Endothelial cell of umbilical vein (primary cell): ENCODE data around the gene PEMT. TPM values are rescaled to one million over a fixed set of nuclear protein-coding genes. Genes with fewer than 3 reads are reported as not detected.

Experiments
- BruUV-seq: library from RNA; stranded (reverse); fragments of 400-500 nt; replicated peaks from 2 replicates; lab custom pipeline; 2021; lab: Mats Ljungman, UMichigan
- CTCF ChIA-PET: fragments of 300-600, 350-600 bp; sonication (Branson Sonifier 250); formaldehyde crosslinking; loops from one replicate; lab custom pipeline; 2021; ENCODE audit warnings: antibody characterized with exemption, inconsistent platforms; lab: Charles Lee
- POLR2A ChIA-PET: fragments of 300-600, 350-600 bp; sonication (Branson Sonifier 250); formaldehyde crosslinking; loops from one replicate; lab custom pipeline; 2021; ENCODE audit warnings: antibody characterized with exemption, inconsistent platforms; lab: Charles Lee
- DNase-seq: peaks from one replicate; pipeline ENCODE4 v3.0.0-alpha.2; 2011; ENCODE audit warnings: low read depth, low spot score
- FAIRE-seq: peaks from 2 replicates; lab custom pipeline; 2011; peaks lifted over from hg19 to GRCh38; lab: Jason Lieb, UNC
- H2AFZ ChIP-seq: 2 replicates; pipeline ENCODE4 v1.6.0; 2012; ENCODE audit warnings: low read depth, low read length, control low read depth, inconsistent platforms
- H3K27ac ChIP-seq: 2 replicates; pipeline ENCODE4 v1.5.1; 2011; ENCODE audit warnings: low read depth, mild to moderate bottlenecking, control low read depth, low read length, moderate library complexity; ENCODE audit not compliant: insufficient read depth
- H3K27me3 ChIP-seq, 2 experiments: 2 replicates each; pipeline versions ENCODE4 v1.6.0 to v1.6.1; 2011; ENCODE audit warnings: low read length in 2 of 2, mixed read lengths in 1 of 2; ENCODE audit not compliant: control insufficient read depth in 2 of 2, insufficient read depth in 2 of 2
- H3K36me3 ChIP-seq, 2 experiments: 2 replicates in 1 of 2; 3 replicates in 1 of 2; pipeline ENCODE4 v1.5.1; 2011; ENCODE audit warnings: low read length in 2 of 2, mild to moderate bottlenecking in 1 of 2, moderate library complexity in 1 of 2; ENCODE audit not compliant: control insufficient read depth in 2 of 2, insufficient read depth in 2 of 2; ENCODE audit errors: extremely low read depth in 1 of 2
- H3K4me1 ChIP-seq: 3 replicates; pipeline ENCODE4 v1.5.1; 2011; ENCODE audit warnings: mild to moderate bottlenecking, low read length; ENCODE audit not compliant: control insufficient read depth, insufficient read depth; ENCODE audit errors: extremely low read depth
- H3K4me2 ChIP-seq: 2 replicates; pipeline ENCODE4 v1.6.1; 2011; ENCODE audit warnings: low read length, control low read depth, mixed read lengths; ENCODE audit not compliant: insufficient read depth
- H3K4me3 ChIP-seq, 3 experiments: fragments of 200-600 bp in 1 of 3; sonication (generic), shearing (Covaris generic) in 1 of 3; replicated peaks in 1 of 3; 2 replicates each; pipeline ENCODE4 v1.5.1; 2011 to 2016; ENCODE audit warnings: control low read depth in 3 of 3, low read length in 3 of 3, mild to moderate bottlenecking in 2 of 3, inconsistent platforms in 1 of 3, low read depth in 1 of 3, moderate library complexity in 1 of 3; ENCODE audit not compliant: insufficient read depth in 1 of 3
- H3K79me2 ChIP-seq: 2 replicates; pipeline ENCODE4 v1.6.0; 2012; ENCODE audit warnings: low read length, inconsistent platforms; ENCODE audit not compliant: control insufficient read depth, insufficient read depth
- H3K9ac ChIP-seq: replicated peaks from 2 replicates; pipeline ENCODE3; 2011; ENCODE audit warnings: low read length, control low read depth; ENCODE audit not compliant: insufficient read depth; ENCODE audit errors: extremely low read depth
- H3K9me1 ChIP-seq: replicated peaks from 3 replicates; pipeline ENCODE4 v1.6.0; 2011; ENCODE audit warnings: mild to moderate bottlenecking, low read length; ENCODE audit not compliant: control insufficient read depth, insufficient read depth; ENCODE audit errors: extremely low read depth
- H3K9me3 ChIP-seq: replicated peaks from 2 replicates; pipeline ENCODE4 v1.5.1; 2012; ENCODE audit warnings: low read length, inconsistent platforms; ENCODE audit not compliant: control insufficient read depth, insufficient read depth
- H4K20me1 ChIP-seq: replicated peaks from 2 replicates; pipeline ENCODE3; 2011; ENCODE audit warnings: mild to moderate bottlenecking, low read length; ENCODE audit not compliant: control insufficient read depth, insufficient read depth; ENCODE audit errors: extremely low read depth
- CTCF ChIP-seq, 2 donors: IDR thresholded peaks; 1 replicate in 1 of 2; 2 replicates in 1 of 2; pipeline ENCODE4 v1.5.1; 2011; ENCODE audit warnings: low read length in 2 of 2, mild to moderate bottlenecking in 2 of 2, moderate library complexity in 2 of 2, control low read depth in 1 of 2, inconsistent platforms in 1 of 2, low read depth in 1 of 2; ENCODE audit not compliant: insufficient read depth in 1 of 2; ENCODE audit errors: extremely low read depth in 1 of 2
- EZH2 ChIP-seq: IDR thresholded peaks from 2 replicates; pipeline ENCODE4 v1.6.1; 2012; ENCODE audit warnings: borderline replicate concordance, low read depth, mild to moderate bottlenecking, moderate library complexity, low read length, inconsistent platforms; ENCODE audit not compliant: severe bottlenecking
- FOS ChIP-seq: IDR thresholded peaks from 2 replicates; pipeline ENCODE4 v1.6.1; 2011; ENCODE audit warnings: mild to moderate bottlenecking, low read length, moderate library complexity, borderline replicate concordance; ENCODE audit not compliant: insufficient read depth
- GATA2 ChIP-seq: IDR thresholded peaks from 2 replicates; pipeline ENCODE4 v1.7.0; 2011; ENCODE audit warnings: low read depth, mild to moderate bottlenecking, moderate library complexity, mixed read lengths, low read length; ENCODE audit not compliant: insufficient read length, insufficient read depth
- JUN ChIP-seq: IDR thresholded peaks from 2 replicates; pipeline ENCODE4 v1.6.1; 2011; ENCODE audit warnings: borderline replicate concordance, low read depth; ENCODE audit not compliant: insufficient read length, insufficient read depth
- MAX ChIP-seq: IDR thresholded peaks from 2 replicates; pipeline ENCODE4 v1.6.1; 2011; ENCODE audit not compliant: insufficient read depth, insufficient read length
- MYC ChIP-seq: IDR thresholded peaks from one replicate; pipeline ENCODE4 v1.6.1; 2011; ENCODE audit warnings: mild to moderate bottlenecking, low read depth, low read length
- POLR2A ChIP-seq: IDR thresholded peaks from 2 replicates; pipeline ENCODE4 v1.6.1; 2012; ENCODE audit warnings: low read depth, mild to moderate bottlenecking, control low read depth, low read length
- POLR2AphosphoS5 ChIP-seq: IDR thresholded peaks from 2 replicates; pipeline ENCODE4 v1.6.1; 2012; ENCODE audit warnings: low read depth, mild to moderate bottlenecking, control low read depth, low read length, moderate library complexity; ENCODE audit not compliant: insufficient read depth
- dilution Hi-C: fragments of 300-500 bp; cut with MboI; formaldehyde crosslinking; loops from one replicate; pipeline ENCODE4 v1.15.0; 2019; ENCODE audit warnings: low sequenced_read_pairs; ENCODE audit not compliant: extremely low pct_ligation_motif_present
- intact Hi-C: fragments of 100-400 bp; cut with micrococcal nuclease; formaldehyde crosslinking; loops from one replicate; pipeline ENCODE4 v1.10.0; 2022
- polyA plus RNA-seq, 4 experiments: library from polyadenylated mRNA; depleted of rRNA in 3 of 4; stranded (reverse) in 3 of 4; unstranded in 1 of 4; fragments of >200 nt; gene quantifications; 2 replicates each; pipeline versions ENCODE4 v1.2.1 to v1.2.3, GENCODE V29; 2011 to 2012; ENCODE audit warnings: missing spikeins in 1 of 4
- total RNA-seq: library from RNA; stranded (reverse); gene quantifications from 2 replicates; pipeline ENCODE4 v1.2.3, GENCODE V29; 2021

PEMT gene
- total and polyA plus RNA-seq, 2 donors (not counting 3 experiments of a cell fraction or from before 2014, with no cell fraction given): 35.1 to 58.4 TPM

- Histone ChIP-seq H4K20me1 (no peaks in the 10 kb centered on the region), H3K36me3 (no peaks in the 10 kb centered on the region), H3K27me3 (no peaks in the 10 kb centered on the region), H3K79me2 (no peaks in the 10 kb centered on the region), H3K4me1 (no peaks in the 10 kb centered on the region), H3K4me3 (no peak overlapping the region), H3K4me2 (no peak overlapping the region), H3K9me1 (no peaks in the 10 kb centered on the region), H3K9me3 (no peaks in the 10 kb centered on the region), H2AFZ (no peak overlapping the region), H3K27ac (no peak overlapping the region), H3K9ac (no peak overlapping the region)
- FAIRE-seq (no peak), DNase-seq (no peak)
- TF ChIP-seq POLR2AphosphoS5 (no peak), MAX (no peak), GATA2 (no peak), EZH2 (no peak), JUN (no peak), POLR2A (no peak), MYC (no peak), FOS (no peak), CTCF (IDR thresholded peaks at IDR 0.05; ENCODE audit: extremely low read depth in 1 of 2, insufficient read depth in 1 of 2, low read depth in 1 of 2, low read length in 2 of 2) (no peak)
- POLR2A ChIA-PET: no interaction called here
- intact Hi-C loops (no loop called here), dilution Hi-C loops (no loop called here)
- CTCF ChIA-PET: interaction anchor here (1.7 kb wide), 1 partner anchor 14 kb away, joined by 6 read pairs; no protein-coding TSS in a partner anchor
- no TSS peak for BruUV-seq
Observed at GRCh38 chr17:17554266-17554665, 37.2 kb downstream of the PEMT start.
